IMR-90 (cell line): ENCODE results near the gene CYFIP1.

Source experiments
- BHLHE40 ChIP-seq: fragments of 150-350 bp; IDR thresholded peaks from 2 replicates; pipeline ENCODE4 v1.6.1; 2016; ENCODE audit warnings: mild to moderate bottlenecking, low read depth, low read length
- CEBPB ChIP-seq: IDR thresholded peaks from 2 replicates; pipeline ENCODE4 v1.6.1; 2012; ENCODE audit warnings: low read depth, low read length, improper control_type of control experiment
- CHD1 ChIP-seq: IDR thresholded peaks from 2 replicates; pipeline ENCODE4 v1.6.1; 2012; ENCODE audit warnings: low read depth, low read length, improper control_type of control experiment
- FOS ChIP-seq: fragments of 150-350 bp; IDR thresholded peaks from 2 replicates; pipeline ENCODE4 v1.6.1; 2016; ENCODE audit warnings: low read depth, low read length
- MAFK ChIP-seq: IDR thresholded peaks from 2 replicates; pipeline ENCODE4 v1.6.1; 2012; ENCODE audit warnings: low read depth, low read length, improper control_type of control experiment
- MAZ ChIP-seq: IDR thresholded peaks from 2 replicates; pipeline ENCODE4 v1.6.1; 2012; ENCODE audit warnings: low read depth, mild to moderate bottlenecking, low read length, improper control_type of control experiment, moderate library complexity, borderline replicate concordance
- MXI1 ChIP-seq: IDR thresholded peaks from 2 replicates; pipeline ENCODE4 v1.6.1; 2012; ENCODE audit warnings: low read depth, mild to moderate bottlenecking, low read length, moderate library complexity, borderline replicate concordance
- POLR2A ChIP-seq: IDR thresholded peaks from 2 replicates; pipeline ENCODE4 v1.6.1; 2012; ENCODE audit warnings: mild to moderate bottlenecking, low read depth, low read length
- RAD21 ChIP-seq: IDR thresholded peaks from 2 replicates; pipeline ENCODE4 v1.6.1; 2012; ENCODE audit warnings: low read length, improper control_type of control experiment
- RFX5 ChIP-seq: IDR thresholded peaks from 2 replicates; pipeline ENCODE4 v1.8.0; 2012; ENCODE audit warnings: low read depth, mild to moderate bottlenecking, low read length, moderate library complexity
- TF ChIP-seq, protein P1 (sequence below): conservative IDR thresholded peaks from 2 replicates; pipeline ENCODE4 v1.5.1; 2012; ENCODE audit warnings: mild to moderate bottlenecking, low read depth, low read length, improper control_type of control experiment
- TF ChIP-seq, protein P2 (sequence below): fragments of 150-350 bp; IDR thresholded peaks from 2 replicates; pipeline ENCODE4 v1.6.1; 2016; ENCODE audit warnings: low read depth, mild to moderate bottlenecking, low read length, moderate library complexity, borderline replicate concordance
- TF ChIP-seq, protein P3 (sequence below): fragments of 150-350 bp; IDR thresholded peaks from 2 replicates; pipeline ENCODE4 v1.6.1; 2017; ENCODE audit warnings: mild to moderate bottlenecking, antibody characterized with exemption, low read length, low read depth

DNA sequence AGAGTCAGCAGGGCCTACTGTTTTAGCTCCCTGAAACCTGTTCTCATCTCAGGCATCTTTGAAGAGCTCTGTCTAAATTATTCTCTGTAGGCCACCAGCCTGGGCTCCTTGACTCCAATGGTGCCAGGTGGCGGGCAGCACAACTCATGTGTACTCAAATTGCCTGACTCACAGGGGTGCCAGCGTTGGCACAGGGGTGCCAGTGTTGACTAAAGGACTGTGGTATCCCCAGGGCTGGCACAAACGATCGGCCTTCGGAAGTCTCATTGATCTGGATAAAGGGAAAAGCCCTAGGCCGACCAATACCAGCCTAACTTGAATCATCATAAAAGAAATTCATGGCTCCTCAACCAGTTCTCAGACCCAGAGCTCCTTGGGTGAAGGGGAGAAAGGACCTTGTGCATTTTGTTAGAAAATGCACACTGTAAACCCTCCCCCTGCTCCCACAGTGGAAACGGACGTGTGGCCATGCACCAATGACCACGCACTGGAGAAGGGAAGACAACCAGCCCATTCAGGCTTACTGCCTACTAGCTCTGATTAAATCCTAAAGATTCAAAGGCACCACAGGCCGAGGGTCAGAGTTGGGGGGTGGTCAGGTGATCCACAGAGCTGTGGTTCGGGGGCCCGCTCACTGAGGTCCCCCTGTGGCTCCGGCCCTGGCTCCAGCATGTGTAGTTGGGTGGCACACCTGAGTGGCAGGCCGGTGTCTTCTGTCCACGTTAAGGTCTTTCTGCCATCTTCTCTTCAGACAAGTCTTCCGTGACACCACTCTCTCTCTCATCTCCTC lies 72.8 kb downstream of the CYFIP1 start:
- TF ChIP-seq, protein P1, sequence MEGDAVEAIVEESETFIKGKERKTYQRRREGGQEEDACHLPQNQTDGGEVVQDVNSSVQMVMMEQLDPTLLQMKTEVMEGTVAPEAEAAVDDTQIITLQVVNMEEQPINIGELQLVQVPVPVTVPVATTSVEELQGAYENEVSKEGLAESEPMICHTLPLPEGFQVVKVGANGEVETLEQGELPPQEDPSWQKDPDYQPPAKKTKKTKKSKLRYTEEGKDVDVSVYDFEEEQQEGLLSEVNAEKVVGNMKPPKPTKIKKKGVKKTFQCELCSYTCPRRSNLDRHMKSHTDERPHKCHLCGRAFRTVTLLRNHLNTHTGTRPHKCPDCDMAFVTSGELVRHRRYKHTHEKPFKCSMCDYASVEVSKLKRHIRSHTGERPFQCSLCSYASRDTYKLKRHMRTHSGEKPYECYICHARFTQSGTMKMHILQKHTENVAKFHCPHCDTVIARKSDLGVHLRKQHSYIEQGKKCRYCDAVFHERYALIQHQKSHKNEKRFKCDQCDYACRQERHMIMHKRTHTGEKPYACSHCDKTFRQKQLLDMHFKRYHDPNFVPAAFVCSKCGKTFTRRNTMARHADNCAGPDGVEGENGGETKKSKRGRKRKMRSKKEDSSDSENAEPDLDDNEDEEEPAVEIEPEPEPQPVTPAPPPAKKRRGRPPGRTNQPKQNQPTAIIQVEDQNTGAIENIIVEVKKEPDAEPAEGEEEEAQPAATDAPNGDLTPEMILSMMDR, result no peak
- TF ChIP-seq, protein P2, sequence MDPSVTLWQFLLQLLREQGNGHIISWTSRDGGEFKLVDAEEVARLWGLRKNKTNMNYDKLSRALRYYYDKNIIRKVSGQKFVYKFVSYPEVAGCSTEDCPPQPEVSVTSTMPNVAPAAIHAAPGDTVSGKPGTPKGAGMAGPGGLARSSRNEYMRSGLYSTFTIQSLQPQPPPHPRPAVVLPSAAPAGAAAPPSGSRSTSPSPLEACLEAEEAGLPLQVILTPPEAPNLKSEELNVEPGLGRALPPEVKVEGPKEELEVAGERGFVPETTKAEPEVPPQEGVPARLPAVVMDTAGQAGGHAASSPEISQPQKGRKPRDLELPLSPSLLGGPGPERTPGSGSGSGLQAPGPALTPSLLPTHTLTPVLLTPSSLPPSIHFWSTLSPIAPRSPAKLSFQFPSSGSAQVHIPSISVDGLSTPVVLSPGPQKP, result no peak
- no peak for TF ChIP-seq CEBPB
- TF ChIP-seq POLR2A, result no peak
- TF ChIP-seq, protein P3, sequence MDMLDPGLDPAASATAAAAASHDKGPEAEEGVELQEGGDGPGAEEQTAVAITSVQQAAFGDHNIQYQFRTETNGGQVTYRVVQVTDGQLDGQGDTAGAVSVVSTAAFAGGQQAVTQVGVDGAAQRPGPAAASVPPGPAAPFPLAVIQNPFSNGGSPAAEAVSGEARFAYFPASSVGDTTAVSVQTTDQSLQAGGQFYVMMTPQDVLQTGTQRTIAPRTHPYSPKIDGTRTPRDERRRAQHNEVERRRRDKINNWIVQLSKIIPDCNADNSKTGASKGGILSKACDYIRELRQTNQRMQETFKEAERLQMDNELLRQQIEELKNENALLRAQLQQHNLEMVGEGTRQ, result no peak
- TF ChIP-seq FOS, result no peak
- no peak for TF ChIP-seq MAZ
- no peak for TF ChIP-seq RAD21
- no peak for TF ChIP-seq CHD1
- TF ChIP-seq MXI1, result no peak
- no peak for TF ChIP-seq MAFK
- no peak for TF ChIP-seq BHLHE40
- no peak for TF ChIP-seq RFX5
